Cardiac septum (tissue), 1 donor: ENCODE data around the gene CHGA. TPM values are rescaled to one million over a fixed set of nuclear protein-coding genes. Genes with fewer than 3 reads are reported as not detected.

ENCODE experiments used
- DNase-seq: peaks from one replicate; pipeline ENCODE4 v3.0.0-alpha.2; 2020; ENCODE audit warnings: low spot score
- intact Hi-C: fragments of 100-400 bp; cut with DNase I; formaldehyde crosslinking; loops from one replicate; pipeline ENCODE4 v1.14.0; 2022
- total RNA-seq: library from RNA; stranded (reverse); fragmentation: NEBNext Ultra II Directional; extraction: Animal tissue kit (Norgen Biotek cat#: 25700); gene quantifications from one replicate; pipeline ENCODE4 v1.2.1, GENCODE V29; 2021
- donor health status: DM: no; HTN: no; CAD: no.

Gene CHGA
- total RNA-seq, 1 donor from 2014 or later = not detected

GRCh38 chr14:92928961-92929688, 6.2 kb downstream of the CHGA start:
- intact Hi-C loops = no loop called here
- DNase-seq = no peak

GRCh38 chr14:92929689-92930608, 7.0 kb downstream of the CHGA start:
- intact Hi-C loops = no loop called here
- DNase-seq = no peak

- intact Hi-C loops = no loop called here
- DNase-seq = no peak
Measured at GRCh38 chr14:92930737-92931602, 8.0 kb downstream of the CHGA start.

- no peak for DNase-seq
- intact Hi-C loops = no loop called here
Measured at GRCh38 chr14:92931681-92932447, 8.9 kb downstream of the CHGA start.

- intact Hi-C loops = no loop called here
Measured at GRCh38 chr14:92932448-92933395, 9.8 kb downstream of the CHGA start.

GRCh38 chr14:92933481-92933880, 10.5 kb downstream of the CHGA start:
- no peak for DNase-seq
- intact Hi-C loops = no loop called here

More at GRCh38 chr14:92932448-92933395, 9.8 kb downstream of the CHGA start:
- no peak for DNase-seq

- no peak for DNase-seq
Measured at GRCh38 chr14:92934196-92935085, 11.5 kb downstream of the CHGA start.

GRCh38 chr14:92935446-92935845, 12.5 kb downstream of the CHGA start:
- no peak for DNase-seq

More at GRCh38 chr14:92934196-92935085, 11.5 kb downstream of the CHGA start:
- intact Hi-C loops = no loop called here

GRCh38 chr14:92936085-92936484, 13.1 kb downstream of the CHGA start:
- no peak for DNase-seq
- intact Hi-C loops = no loop called here

More at GRCh38 chr14:92935446-92935845, 12.5 kb downstream of the CHGA start:
- intact Hi-C loops = no loop called here

GRCh38 chr14:92937051-92937937, 14.3 kb downstream of the CHGA start:
- no peak for DNase-seq
- intact Hi-C loops = no loop called here

GRCh38 chr14:92938235-92938875, 15.4 kb downstream of the CHGA start:
- intact Hi-C loops = no loop called here
- no peak for DNase-seq

- intact Hi-C loops = no loop called here
- DNase-seq = no peak
Measured at GRCh38 chr14:92938890-92939671, 16.1 kb downstream of the CHGA start.

GRCh38 chr14:92939699-92940098, 16.7 kb downstream of the CHGA start:
- no peak for DNase-seq

GRCh38 chr14:92940543-92940942, 17.6 kb downstream of the CHGA start:
- no peak for DNase-seq
- intact Hi-C loops = no loop called here

More at GRCh38 chr14:92939699-92940098, 16.7 kb downstream of the CHGA start:
- intact Hi-C loops = no loop called here

- DNase-seq = no peak
Measured at GRCh38 chr14:92941531-92941930, 18.6 kb downstream of the CHGA start.

More at GRCh38 chr14:92941531-92941930, 18.6 kb downstream of the CHGA start:
- intact Hi-C loops = no loop called here
